HEK293T (cell line): ENCODE data around the gene GSX1.

ENCODE experiments used
- BHLHE40 ChIP-seq: fragments of 450-650 bp; IDR thresholded peaks from 2 replicates; pipeline ENCODE4 v1.6.1; 2016; ENCODE audit warnings: mild to moderate bottlenecking, moderate library complexity, borderline replicate concordance
- FOXK2 ChIP-seq: fragments of 450-650 bp; IDR thresholded peaks from 2 replicates; pipeline ENCODE4 v1.6.1; 2016; ENCODE audit warnings: mild to moderate bottlenecking
- FOXM1 ChIP-seq: fragments of 450-650 bp; IDR thresholded peaks from 2 replicates; pipeline ENCODE4 v1.6.1; 2017; ENCODE audit warnings: mild to moderate bottlenecking, borderline replicate concordance
- HDGF ChIP-seq: fragments of 450-650 bp; IDR thresholded peaks from 2 replicates; pipeline ENCODE4 v1.6.1; 2017; ENCODE audit warnings: antibody characterized with exemption, borderline replicate concordance
- SP1 ChIP-seq: fragments of 450-650 bp; IDR thresholded peaks from 2 replicates; pipeline ENCODE4 v1.6.1; 2017
- SUZ12 ChIP-seq: fragments of 450-650 bp; IDR thresholded peaks from 2 replicates; pipeline ENCODE4 v1.6.1; 2016; ENCODE audit warnings: mild to moderate bottlenecking
- TARDBP ChIP-seq: fragments of 450-650 bp; IDR thresholded peaks from 2 replicates; pipeline ENCODE4 v1.6.1; 2016
- ZNF384 ChIP-seq: fragments of 450-650 bp; IDR thresholded peaks from 2 replicates; pipeline ENCODE4 v1.6.1; 2016

GRCh38 chr13:27765650-27766049, 26.6 kb upstream of the GSX1 start:
- TF ChIP-seq ZNF384 (no peak), FOXM1 (no peak), SUZ12 (no peak), SP1 (no peak), FOXK2 (no peak), HDGF (no peak), BHLHE40 (no peak), TARDBP (no peak)
